C1 segment of cervical spinal cord (tissue), 14 donors: ENCODE measurements around the gene KIF20A.
"Not testable (repeated sequence)": the region's sequence is repeated elsewhere in the genome, so short reads cannot be mapped to it uniquely, and the experiment has no call there.

ENCODE experiments used
- DNase-seq, 14 donors: peaks; one replicate each; lab custom pipeline; 2025; lab: John Stamatoyannopoulos, UW

KIF20A gene

DNA sequence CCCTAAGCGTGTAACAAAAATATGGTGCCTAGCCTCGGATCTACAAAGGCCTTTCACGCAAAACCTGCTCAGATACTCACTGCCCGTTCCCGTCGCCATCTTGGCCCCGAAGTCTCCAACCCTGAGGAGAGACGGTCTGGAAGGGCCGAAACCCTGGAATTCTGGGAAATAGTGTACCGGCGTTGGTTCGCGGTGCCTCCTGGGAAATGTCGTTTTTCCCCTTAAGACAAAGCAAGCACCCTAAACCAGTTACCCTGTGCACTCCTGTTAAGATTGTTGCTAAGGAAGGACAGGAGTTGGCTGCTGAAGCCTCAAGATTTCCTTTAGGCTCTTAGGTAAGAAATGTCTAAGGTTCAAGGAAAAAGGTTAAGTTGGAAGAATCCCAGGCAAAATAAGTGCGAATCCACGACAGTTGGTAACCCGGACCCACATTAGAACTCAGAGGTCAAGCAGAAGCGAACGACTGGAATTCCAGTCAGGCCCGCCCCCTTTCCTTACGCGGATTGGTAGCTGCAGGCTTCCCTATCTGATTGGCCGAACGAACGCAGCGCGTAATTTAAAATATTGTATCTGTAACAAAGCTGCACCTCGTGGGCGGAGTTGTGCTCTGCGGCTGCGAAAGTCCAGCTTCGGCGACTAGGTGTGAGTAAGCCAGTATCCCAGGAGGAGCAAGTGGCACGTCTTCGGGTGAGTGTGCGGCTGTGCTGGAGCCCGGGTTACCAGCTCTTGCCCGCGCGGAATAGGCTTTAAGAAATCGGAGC is at the start of gene KIF20A, which contains the start of gene BRD8:
Gene KIF20A (plus strand): TSS at position 597 of the 761 bp plus-strand sequence. CDS start 569 bp downstream, outside the sequence.
Gene BRD8 (minus strand): TSS at position 115 of the 761 bp plus-strand sequence. CDS start 16 bp downstream, at position 99.
- peak; percentile 69 to 97 (median 92) for DNase-seq

DNA sequence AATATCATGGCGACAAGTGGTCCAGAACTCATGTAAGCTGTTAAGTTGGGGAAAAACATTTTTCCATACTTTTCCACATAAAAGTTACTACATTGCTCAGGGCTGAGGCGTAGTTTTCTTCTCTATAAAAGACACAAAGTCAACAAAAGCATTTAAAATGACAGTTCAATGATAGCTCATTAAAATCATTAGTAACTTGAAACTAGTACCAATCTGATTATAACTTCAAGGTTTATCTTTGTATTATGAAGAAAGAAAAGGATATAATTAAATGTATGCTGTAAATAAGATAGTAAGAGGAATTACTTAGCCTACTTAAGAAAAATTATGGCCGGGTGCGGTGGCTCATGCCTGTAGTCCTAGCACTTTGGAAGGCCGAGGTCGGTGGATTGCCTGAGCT is 49.6 kb upstream of the KIF20A start:
- no peak for DNase-seq

DNA sequence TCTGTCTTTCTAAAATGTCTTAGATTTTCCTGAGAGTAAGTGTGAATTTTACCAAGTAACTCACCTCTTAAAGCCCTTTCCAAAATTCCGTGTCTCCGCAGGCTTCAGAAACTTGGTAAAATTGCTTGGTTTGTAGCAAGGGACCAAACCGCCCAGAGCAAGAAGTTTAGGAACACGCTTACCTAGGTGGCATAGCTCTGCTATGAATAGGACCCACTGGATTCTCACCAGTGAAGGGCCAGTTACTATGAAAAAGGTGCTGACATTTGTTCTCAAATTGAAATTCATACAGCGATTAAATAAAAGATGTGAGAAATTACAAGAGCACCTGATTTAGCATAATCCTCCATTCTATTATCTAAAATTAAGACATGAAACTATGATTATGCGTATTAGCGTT is 46.4 kb upstream of the KIF20A start:
- DNase-seq = peak in 1 of 14 donors; percentile 16

DNA sequence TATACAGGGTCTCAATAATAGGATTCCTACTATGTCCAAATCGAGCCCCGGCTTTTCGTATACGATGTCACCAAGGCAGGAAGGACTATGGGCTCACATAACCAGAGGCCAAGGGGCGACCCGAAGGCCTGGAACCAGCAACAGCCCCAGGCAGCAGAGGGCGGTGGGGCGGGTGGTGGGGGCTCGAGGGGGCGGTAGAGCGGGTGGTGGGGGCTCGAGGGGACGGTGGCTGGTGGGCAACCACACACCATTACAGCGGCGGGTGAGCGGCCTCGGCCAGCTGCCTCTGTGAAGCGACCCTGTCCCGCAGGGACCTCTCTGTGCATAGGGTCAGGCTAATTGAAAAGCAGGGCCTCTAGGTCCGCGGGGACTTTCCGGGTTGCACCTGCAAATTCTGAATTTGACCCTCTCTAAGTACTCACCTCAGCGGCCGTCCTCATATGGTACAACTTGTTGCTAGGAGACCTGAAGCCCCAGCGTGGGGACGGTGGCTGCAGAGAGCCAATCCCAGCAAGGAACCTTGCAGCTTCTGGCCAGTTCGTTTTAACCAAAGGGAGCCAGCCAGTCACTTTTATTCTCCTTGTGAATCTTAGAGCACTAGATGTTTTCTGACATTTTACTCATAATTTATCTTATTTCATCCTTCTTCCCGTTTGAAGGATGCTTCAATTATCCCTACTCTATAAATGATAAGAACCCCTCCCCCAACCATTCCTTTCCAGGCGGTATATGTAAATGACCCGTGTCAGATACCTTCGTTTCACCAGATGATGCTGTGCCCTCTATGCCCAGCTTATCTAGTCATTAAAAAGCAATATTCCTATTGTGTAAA is 39.7 kb upstream of the KIF20A start, which contains the start of gene NME5:
Gene NME5 (minus strand): TSS at position 480 of the 832 bp plus-strand sequence. CDS start 648 bp downstream, outside the sequence.
- peak in 13 of 14 donors; percentile 10 to 83 (median 37) for DNase-seq

DNA sequence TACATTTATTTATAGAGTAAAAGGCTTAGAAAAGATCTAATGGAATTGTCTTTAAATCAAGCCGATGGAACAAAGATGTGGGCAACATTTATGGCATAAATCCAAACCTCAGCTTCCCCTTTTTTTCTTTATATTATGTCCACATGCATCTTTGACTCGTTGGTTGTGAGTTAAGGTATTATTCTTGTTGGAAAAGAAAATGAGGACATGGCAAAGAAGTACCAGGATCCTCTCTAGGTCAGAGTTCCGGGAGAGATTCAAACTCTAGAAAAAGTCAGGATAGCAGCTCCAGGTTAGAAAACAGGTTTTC is 39.2 kb upstream of the KIF20A start:
- no peak for DNase-seq

DNA sequence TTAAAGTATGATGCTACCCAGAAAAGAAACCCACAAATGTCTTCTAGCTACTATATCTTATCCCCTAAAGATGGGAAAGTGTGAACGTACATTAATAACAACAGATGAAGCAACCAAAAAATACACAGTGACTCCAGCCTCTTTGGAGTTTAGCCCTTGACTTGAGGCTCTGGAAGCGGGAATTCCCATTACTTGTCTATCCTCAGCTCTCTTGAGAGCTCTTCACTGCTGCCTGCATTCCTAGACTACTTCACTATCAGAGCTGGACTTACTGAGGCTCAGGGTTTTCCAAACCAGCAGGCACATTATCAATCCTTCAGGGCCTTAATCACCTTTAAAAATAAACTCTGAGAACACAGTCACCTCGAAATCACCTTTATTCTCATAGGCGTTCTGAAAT is 38.6 kb upstream of the KIF20A start:
- DNase-seq = no peak

DNA sequence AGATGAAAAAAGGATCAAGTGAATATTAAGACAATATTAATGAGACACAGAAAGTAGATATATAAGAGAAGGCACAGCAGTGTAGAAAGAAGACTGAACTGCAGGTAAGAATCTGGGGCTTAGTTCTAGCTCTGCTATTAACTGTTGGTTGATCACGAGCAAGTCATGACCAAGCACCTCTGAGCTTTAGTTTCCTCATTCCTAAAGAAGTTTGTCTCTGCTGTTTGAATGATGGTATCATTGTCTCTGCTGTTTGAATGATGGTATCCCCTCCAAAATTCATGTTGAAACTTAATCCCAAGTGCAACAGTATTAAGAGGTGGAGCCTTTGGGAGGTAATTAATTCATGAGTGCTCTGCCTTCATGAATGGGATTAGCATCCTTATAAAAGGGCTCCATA is 37.2 kb upstream of the KIF20A start:
- no peak for DNase-seq

DNA sequence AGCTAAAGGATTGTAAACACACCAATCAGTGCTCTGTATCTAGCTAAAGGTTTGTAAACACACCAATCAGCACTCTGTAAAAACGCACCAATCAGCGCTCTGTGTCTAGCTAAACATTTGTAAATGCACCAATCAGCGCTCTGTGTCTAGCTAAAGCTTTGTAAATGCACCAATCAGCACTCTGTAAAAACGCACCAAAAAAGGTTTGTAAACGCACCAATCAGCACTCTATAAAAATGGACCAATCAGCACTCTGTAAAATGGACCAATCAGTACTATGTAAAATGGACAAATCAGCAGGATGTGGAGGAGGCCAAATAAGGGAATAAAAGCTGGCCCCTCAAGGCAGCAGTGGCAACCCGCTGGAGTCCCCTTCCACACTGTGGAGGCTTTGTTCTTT is 35.3 kb upstream of the KIF20A start:
- not testable (repeated sequence) for DNase-seq

DNA sequence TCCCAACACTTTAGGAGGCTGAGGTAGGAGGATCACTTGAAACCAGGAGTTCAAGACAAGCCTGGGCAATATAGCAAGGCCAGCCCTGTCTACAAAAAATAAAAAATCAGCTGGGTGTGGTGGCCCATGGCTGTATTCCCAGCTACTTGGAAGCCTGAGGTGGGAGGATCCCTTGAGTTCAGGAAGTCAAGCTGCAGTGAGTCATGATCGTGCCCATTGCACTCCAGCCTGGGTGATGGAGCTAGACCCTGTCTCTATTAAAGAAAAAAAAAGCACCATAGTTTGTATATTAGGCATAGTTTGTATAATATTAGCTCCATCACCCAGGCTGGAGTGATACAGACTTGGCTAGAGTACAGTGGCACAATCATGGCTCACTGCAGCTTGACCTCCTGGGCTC is 30.1 kb upstream of the KIF20A start:
- DNase-seq = no peak

DNA sequence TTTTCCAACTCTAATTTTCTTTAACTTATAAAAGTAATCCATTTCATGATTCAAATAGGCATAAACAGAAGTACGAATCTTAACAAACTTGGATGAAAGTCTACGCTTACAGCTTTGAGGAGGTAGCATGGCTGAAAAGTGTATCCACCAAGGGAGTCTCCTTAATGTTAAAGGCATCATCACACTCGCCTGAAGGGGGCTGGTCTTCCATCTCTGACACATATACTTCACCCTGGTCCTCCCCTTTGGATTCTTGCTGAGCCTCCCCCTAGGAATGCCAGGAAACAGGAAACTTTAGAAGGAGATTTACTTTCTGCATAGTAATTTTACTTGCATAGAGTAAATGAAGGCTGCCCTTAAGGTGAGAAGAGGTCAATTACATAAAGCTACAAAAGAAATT is 29.4 kb upstream of the KIF20A start:
- no peak for DNase-seq

DNA sequence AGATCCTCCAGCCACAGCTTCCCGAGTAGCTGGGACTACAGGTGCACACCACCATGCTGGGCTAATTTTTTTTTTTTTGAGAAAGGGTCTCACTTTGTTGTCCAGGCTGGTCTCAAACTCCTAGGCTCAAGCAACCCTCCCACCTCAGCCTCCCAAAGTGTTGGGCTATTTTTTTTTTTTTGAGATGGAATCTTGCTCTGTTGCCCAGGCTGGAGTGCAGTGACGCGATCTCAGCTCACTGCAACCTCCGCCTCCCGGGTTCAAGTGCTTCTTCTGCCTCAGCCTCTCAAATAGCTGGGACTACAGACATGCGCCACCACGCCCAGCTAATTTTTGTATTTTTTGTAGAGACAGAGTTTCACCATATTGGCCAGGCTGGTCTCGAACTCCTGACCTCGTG is 22.9 kb upstream of the KIF20A start:
- not testable (repeated sequence) for DNase-seq

DNA sequence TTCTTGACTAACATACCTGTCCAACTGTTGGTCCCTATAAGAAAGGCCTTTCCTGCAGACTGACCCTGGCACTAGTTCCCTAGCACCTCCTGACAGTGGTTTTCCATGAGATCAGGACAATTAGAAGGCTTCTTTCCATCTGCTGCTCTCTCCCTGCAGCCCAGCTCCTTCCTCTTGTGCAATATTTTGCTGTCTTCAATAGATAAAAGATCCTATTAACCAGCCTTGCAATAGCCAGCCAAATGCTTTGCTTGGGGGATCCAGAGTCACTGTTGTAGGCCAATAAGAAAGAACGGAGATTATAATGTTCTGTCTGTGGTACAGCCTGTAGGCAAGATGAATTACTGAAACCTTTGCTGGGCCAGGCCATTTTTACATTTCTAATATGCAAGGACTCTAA is 21.3 kb upstream of the KIF20A start:
- no peak for DNase-seq

DNA sequence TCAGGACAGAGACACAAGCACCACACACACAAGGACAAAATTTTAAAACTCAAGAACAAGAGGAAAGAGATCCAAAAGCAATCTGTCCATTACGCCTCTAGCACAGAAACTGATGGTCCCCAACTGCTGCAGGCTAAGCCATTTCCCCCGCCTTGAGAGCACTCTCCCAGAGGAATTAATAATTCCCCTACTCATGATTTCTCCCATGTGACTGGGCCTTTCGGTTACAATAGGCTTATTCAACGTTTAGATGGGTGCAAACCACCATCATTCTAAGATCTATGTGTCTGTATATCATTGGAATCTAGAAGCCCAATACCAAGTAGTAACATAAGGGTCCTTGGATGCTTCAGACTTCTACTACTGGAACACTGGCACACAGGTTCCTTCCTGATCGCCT is 19.2 kb upstream of the KIF20A start:
- peak in 3 of 14 donors; percentile 2 to 30 (median 4) for DNase-seq

DNA sequence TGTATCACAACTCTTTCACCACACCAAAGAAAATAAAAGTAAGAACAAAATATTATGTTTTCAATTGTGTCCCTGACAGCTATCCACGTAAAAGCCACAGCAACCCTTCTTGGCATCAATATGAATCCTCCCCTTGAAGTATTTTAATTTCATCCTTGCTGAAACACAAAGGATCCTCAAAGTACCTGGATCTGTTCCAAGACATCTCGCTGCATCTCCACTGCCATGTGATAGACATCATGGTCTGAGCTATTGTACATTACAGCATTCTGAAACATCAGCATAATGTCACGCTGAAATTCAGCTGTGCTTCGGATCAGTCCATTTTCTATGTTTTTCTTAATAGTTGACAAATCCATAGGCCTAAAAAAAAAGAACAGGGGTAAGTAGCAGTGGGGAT is 18.2 kb upstream of the KIF20A start:
- DNase-seq = no peak

DNA sequence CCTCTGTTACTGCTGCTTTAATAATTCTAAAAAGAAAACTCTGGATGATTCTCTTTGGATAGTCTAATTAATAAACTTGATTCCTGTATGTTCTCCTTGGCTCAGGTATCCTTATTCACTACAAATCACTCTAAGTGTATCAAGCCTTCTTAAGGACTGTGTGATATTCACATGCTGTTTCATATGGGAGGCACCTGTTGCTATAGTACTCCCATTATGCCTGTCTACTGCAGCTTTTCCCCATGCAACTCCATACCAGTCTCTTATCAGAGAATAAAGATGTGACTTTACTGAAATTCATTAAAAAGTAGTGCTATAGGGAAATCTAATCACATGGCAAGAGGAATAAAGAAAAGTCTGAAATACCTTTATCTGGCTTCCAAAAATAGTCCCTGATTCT is 15.2 kb upstream of the KIF20A start:
- no peak for DNase-seq

DNA sequence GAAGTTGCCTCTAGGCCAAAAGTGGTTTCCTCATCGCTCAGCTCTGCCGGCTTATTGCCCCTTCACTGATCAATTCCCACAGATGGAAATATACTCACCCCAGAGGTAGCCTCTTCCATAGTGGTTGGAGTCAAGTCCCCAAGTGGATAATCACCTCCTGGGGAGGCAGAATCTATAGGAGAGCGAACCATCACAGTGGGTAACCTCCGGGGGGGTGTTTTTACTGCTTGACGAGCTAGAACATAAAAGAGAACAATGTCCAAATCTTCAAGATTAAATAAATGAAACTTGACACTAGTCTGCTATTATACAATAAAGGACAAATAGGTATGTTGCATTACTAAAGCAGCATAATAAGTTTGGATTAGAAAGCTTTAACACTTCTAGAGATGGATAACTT is 9.8 kb upstream of the KIF20A start:
- no peak for DNase-seq

DNA sequence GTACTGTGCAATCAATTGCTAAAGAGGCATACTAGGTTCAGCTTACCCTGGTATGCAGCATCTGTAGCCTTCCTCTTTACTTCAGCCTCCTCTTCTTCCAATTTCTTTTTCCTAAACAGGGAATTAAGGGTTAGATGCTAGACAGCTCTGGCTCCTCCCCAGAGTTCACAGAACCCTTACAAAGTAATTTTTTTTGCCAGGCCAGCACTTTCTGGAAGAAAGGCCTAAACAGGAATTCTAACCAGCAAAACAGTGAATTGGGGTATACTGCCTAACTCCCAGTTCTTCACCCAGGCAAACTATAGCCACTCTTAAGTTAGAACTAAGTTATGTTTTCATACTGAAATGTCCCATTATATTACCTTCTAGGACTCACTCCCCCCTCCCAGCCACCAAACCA is 8.6 kb upstream of the KIF20A start:
- DNase-seq = no peak

DNA sequence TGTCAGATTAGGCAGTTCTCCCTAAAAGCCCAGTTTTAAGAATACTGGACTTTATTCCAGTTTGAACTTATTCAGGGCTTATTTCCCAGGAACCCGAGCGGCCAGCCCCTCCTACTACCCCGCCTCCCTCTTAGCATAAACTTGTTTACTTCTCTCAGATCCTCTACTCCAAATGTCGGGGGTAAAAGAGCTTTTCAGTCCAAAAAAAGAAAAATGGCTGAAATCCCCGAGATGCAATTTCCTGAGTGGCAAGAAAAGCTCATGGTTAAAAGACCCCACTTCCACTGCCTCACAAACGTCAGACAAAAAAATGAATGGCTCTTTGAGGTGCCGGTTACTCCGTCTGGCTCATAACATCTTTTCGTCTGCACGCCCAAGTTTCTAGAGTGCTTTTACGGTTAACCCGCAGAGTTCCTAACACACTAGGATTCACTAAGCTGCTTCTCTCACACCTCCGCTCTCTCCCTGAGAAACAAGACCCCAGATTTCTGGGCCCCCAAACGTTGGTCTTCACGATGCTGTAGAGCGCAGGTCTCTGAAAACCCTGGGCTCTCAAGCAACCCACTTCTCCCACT is 884 bp upstream of the KIF20A start:
- DNase-seq = peak in 10 of 14 donors; percentile 10 to 43 (median 30)

DNA sequence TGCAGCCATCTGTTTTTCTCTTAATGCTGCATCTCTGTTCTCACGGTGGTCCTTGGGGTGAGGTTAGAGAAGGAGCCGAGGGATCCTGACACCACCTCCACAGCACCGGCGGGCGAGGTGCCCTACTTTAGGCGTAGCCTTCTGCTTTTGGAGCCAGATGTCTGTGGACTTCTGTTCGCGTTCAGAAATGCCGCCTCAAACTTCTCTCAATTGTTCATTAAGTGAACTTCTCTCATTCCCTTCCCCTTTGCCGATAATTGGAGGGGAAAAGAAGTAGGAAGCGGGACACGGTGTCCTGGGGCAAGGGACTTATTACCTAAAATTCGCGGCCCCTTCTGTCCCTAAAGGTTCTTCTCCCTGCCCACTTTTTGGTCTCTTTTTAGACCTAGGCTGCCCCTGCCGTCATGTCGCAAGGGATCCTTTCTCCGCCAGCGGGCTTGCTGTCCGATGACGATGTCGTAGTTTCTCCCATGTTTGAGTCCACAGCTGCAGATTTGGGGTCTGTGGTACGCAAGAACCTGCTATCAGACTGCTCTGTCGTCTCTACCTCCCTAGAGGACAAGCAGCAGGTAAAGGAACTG is 455 bp downstream of the KIF20A start:
- DNase-seq = no peak

DNA sequence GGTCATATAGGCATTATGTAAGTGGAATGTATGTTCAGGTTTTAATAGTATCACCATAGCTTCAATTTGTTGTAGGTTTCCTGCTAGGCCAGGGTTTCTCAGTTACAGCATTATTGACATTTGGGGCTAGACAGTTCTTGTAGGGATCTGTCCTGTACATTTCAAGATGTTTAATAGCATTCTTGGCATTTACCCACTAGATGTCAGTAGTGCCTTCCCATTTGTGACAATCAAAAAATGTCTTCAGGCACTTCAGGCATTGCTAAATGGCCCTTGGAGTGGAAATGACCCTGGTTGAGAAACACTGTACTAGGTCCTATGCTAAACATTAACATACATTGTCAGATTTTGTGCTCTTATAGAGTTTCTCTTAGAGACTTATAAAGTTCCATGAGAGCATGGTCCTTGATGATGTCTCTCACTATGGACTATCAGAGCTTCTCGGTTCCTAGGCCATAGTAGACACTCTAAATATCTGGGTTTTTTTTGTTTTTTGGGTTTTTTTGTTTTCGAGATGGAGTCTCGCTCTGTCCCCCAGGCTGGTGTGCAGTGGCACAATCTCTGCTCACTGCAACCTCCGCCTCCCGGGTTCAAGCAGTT is 1.4 kb downstream of the KIF20A start:
- DNase-seq = no peak

DNA sequence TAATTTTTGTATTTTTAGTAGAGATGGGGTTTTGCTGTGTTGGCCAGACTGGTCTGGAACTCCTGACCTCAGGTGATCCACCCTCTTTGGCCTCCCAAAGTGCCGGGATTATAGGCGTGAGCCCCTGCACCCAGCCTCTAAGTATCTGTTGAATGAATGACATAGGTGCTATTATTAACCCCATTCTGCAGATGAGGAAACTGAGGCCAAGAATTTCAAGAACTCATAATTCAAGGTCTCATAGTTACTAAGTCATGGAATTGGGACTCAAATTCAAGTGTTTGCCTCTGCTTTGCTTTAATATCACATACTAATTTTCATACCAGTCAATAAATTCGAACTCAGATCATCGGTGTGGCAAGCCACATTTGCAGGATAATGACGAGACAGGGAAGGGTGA is 1.9 kb downstream of the KIF20A start:
- no peak for DNase-seq

DNA sequence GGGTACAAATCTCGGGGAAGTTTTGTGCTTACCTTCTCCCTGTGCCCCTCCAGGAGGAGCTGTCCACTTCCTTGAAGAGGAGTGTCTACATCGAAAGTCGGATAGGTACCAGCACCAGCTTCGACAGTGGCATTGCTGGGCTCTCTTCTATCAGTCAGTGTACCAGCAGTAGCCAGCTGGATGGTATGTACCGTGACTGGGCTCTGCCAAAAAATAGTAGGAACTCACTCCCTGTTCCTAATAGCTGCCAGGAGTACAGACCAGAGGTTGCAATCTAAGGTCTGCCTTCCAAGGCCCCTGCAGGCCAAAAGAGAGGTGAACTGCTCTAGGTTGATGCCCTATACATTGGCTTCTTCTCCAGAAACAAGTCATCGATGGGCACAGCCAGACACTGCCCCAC is 3.9 kb downstream of the KIF20A start:
- no peak for DNase-seq
